Panc1 (cell line): ENCODE results near the gene ALDH1A3. TPM values are rescaled to one million over a fixed set of nuclear protein-coding genes. Genes with fewer than 3 reads are reported as not detected.

Experiments
- ATAC-seq: fragments of 200-7000 bp; cut with Tn5 transposase; 2 replicates; pipeline ENCODE4 v1.9.1; 2020; ENCODE audit warnings: mild to moderate bottlenecking, moderate library complexity
- BruUV-seq: library from RNA; stranded (reverse); fragments of 400-500 nt; replicated peaks from 2 replicates; lab custom pipeline; 2021; lab: Mats Ljungman, UMichigan
- CTCF ChIA-PET: fragments of 300-600 bp; sonication (Branson Sonifier 250); formaldehyde crosslinking; loops from one replicate; lab custom pipeline; 2022; ENCODE audit warnings: antibody characterized with exemption; lab: Charles Lee
- POLR2A ChIA-PET: fragments of 300-600 bp; sonication (Branson Sonifier 250); formaldehyde crosslinking; loops from one replicate; lab custom pipeline; 2022; ENCODE audit warnings: antibody characterized with exemption; lab: Charles Lee
- DNase-seq: peaks from one replicate; pipeline ENCODE4 v3.0.0-alpha.2; 2010; ENCODE audit warnings: low read depth, low spot score
- H3K27ac ChIP-seq: 2 replicates; pipeline ENCODE4 v1.5.1; 2011; ENCODE audit warnings: mild to moderate bottlenecking, low read length, inconsistent platforms
- H3K27me3 ChIP-seq: fragments of 200-500 bp; sonication (Bioruptor generic); 2 replicates; pipeline ENCODE4 v1.6.0; 2014; ENCODE audit warnings: low read length, inconsistent platforms; ENCODE audit not compliant: control insufficient read depth, insufficient read depth
- H3K36me3 ChIP-seq: fragments of 200-500 bp; sonication (Bioruptor generic); 2 replicates; pipeline ENCODE4 v1.5.1; 2014; ENCODE audit warnings: inconsistent platforms, mild to moderate bottlenecking, low read length, moderate library complexity; ENCODE audit not compliant: control insufficient read depth, insufficient read depth
- H3K4me1 ChIP-seq: 2 replicates; pipeline ENCODE4 v1.5.1; 2011; ENCODE audit warnings: inconsistent platforms, mild to moderate bottlenecking, low read length, moderate library complexity; ENCODE audit not compliant: control insufficient read depth, insufficient read depth
- H3K4me3 ChIP-seq, 2 experiments: 2 replicates each; pipeline ENCODE4 v1.5.1; 2011 to 2012; ENCODE audit warnings: low read depth in 2 of 2, low read length in 2 of 2, mild to moderate bottlenecking in 2 of 2, inconsistent platforms in 1 of 2, moderate library complexity in 1 of 2
- H3K9me3 ChIP-seq: fragments of 200-500 bp; sonication (Bioruptor generic); 2 replicates; pipeline ENCODE4 v1.5.1; 2014; ENCODE audit warnings: low read depth, mild to moderate bottlenecking, inconsistent platforms, low read length, moderate library complexity; ENCODE audit not compliant: control insufficient read depth, insufficient read depth
- POLR2AphosphoS5 ChIP-seq: IDR thresholded peaks from 2 replicates; pipeline ENCODE4 v1.6.1; 2012; ENCODE audit warnings: mild to moderate bottlenecking, low read depth, low read length, moderate library complexity
- SIN3A ChIP-seq: IDR thresholded peaks from 2 replicates; pipeline ENCODE4 v1.6.1; 2012; ENCODE audit warnings: low read depth, mild to moderate bottlenecking, low read length, moderate library complexity, borderline replicate concordance; ENCODE audit not compliant: insufficient read depth
- TCF7L2 ChIP-seq: IDR thresholded peaks from 2 replicates; pipeline ENCODE4 v1.6.1; 2011; ENCODE audit warnings: mild to moderate bottlenecking, low read depth, low read length, inconsistent platforms
- in situ Hi-C: cut with HindIII; loops from 2 replicates; pipeline ENCODE4 v1.10.0; 2016; ENCODE audit warnings: low sequenced_read_pairs, low pct_unique_long_range_greater_than_20kb
- intact Hi-C: fragments of 100-400 bp; cut with micrococcal nuclease; formaldehyde crosslinking; loops from one replicate; pipeline ENCODE4 v1.10.0; 2022; ENCODE audit not compliant: unreplicated experiment
- total RNA-seq: library from RNA; stranded (reverse); gene quantifications from one replicate; pipeline ENCODE4 v1.2.1, GENCODE V29; 2021; ENCODE audit not compliant: unreplicated experiment
- TF ChIP-seq, protein P1 (sequence below), 2 experiments: IDR thresholded peaks; 2 replicates each; pipeline ENCODE4 v1.6.1; 2011 to 2012; ENCODE audit warnings: low read depth in 2 of 2, control low read depth in 1 of 2, low read length in 1 of 2, mild to moderate bottlenecking in 1 of 2, moderate library complexity in 1 of 2; ENCODE audit not compliant: insufficient read depth in 1 of 2
- TF ChIP-seq, protein P2 (sequence below): fragments of 450-650 bp; IDR thresholded peaks from 2 replicates; pipeline ENCODE4 v1.5.1; 2017; ENCODE audit warnings: mild to moderate bottlenecking

Gene ALDH1A3
- total RNA-seq, 1 experiment from 2014 or later, result 143 TPM

DNA sequence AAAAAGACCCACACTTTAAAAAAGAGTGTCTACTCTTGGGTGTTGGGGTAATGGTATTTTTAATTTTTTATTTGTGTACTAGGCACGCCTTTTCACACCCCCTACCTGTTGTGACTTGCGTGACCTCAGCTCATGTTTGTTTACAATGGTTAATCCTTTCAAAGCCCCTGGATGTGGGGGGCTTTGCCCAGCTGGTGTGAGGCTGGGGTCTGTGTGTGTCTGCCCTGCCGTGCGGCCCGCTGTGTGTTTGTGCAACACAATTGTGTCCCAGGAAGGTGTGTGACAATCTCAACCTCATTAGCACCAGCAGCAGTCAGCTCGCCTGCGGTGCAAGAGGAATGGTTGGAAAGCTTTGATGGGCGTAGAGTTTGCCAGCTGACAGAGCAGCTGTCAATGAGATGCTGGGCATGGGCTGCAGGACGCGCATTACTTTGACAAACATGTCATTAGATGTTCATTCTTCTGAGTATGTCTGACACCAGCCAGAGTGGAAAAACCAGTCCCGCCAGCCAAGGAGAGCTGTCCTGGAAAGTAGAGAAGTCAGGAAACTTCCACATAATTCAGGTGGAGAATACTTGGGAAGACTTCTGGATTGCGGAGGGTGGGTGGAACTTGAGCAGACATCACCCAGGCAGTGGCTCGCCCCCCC, 49.1 kb downstream of the ALDH1A3 start:
- TF ChIP-seq, protein P1, sequence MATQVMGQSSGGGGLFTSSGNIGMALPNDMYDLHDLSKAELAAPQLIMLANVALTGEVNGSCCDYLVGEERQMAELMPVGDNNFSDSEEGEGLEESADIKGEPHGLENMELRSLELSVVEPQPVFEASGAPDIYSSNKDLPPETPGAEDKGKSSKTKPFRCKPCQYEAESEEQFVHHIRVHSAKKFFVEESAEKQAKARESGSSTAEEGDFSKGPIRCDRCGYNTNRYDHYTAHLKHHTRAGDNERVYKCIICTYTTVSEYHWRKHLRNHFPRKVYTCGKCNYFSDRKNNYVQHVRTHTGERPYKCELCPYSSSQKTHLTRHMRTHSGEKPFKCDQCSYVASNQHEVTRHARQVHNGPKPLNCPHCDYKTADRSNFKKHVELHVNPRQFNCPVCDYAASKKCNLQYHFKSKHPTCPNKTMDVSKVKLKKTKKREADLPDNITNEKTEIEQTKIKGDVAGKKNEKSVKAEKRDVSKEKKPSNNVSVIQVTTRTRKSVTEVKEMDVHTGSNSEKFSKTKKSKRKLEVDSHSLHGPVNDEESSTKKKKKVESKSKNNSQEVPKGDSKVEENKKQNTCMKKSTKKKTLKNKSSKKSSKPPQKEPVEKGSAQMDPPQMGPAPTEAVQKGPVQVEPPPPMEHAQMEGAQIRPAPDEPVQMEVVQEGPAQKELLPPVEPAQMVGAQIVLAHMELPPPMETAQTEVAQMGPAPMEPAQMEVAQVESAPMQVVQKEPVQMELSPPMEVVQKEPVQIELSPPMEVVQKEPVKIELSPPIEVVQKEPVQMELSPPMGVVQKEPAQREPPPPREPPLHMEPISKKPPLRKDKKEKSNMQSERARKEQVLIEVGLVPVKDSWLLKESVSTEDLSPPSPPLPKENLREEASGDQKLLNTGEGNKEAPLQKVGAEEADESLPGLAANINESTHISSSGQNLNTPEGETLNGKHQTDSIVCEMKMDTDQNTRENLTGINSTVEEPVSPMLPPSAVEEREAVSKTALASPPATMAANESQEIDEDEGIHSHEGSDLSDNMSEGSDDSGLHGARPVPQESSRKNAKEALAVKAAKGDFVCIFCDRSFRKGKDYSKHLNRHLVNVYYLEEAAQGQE (IDR thresholded peaks at IDR 0.05; ENCODE audit: insufficient read depth in 1 of 2, low read depth in 2 of 2, low read length in 1 of 2), result no peak
- TF ChIP-seq, protein P2, sequence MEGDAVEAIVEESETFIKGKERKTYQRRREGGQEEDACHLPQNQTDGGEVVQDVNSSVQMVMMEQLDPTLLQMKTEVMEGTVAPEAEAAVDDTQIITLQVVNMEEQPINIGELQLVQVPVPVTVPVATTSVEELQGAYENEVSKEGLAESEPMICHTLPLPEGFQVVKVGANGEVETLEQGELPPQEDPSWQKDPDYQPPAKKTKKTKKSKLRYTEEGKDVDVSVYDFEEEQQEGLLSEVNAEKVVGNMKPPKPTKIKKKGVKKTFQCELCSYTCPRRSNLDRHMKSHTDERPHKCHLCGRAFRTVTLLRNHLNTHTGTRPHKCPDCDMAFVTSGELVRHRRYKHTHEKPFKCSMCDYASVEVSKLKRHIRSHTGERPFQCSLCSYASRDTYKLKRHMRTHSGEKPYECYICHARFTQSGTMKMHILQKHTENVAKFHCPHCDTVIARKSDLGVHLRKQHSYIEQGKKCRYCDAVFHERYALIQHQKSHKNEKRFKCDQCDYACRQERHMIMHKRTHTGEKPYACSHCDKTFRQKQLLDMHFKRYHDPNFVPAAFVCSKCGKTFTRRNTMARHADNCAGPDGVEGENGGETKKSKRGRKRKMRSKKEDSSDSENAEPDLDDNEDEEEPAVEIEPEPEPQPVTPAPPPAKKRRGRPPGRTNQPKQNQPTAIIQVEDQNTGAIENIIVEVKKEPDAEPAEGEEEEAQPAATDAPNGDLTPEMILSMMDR, result no peak
- TF ChIP-seq TCF7L2, result no peak
- no peak; the same call in 1 of the 2 replicates for TF ChIP-seq POLR2AphosphoS5
- no peak for TF ChIP-seq SIN3A
- H3K36me3 ChIP-seq, result peaks cover 28% of the 10 kb centered on the region
- in situ Hi-C loops (no loop called here), intact Hi-C loops (no loop called here)
- H3K4me3 ChIP-seq, result no peak overlapping the region
- H3K4me1 ChIP-seq, result peaks cover 49% of the 10 kb centered on the region
- DNase-seq (no peak), ATAC-seq (no peak)
- BruUV-seq, result no TSS peak
- peak overlapping the region; percentile 87 for H3K27ac ChIP-seq
- POLR2A ChIA-PET, result interaction anchor here (1.1 kb wide), 1 partner anchor 31 kb away, joined by 3 read pairs; no protein-coding TSS in a partner anchor
- CTCF ChIA-PET, result no interaction called here
- H3K27me3 ChIP-seq, result no peaks in the 10 kb centered on the region
- no peaks in the 10 kb centered on the region for H3K9me3 ChIP-seq

DNA sequence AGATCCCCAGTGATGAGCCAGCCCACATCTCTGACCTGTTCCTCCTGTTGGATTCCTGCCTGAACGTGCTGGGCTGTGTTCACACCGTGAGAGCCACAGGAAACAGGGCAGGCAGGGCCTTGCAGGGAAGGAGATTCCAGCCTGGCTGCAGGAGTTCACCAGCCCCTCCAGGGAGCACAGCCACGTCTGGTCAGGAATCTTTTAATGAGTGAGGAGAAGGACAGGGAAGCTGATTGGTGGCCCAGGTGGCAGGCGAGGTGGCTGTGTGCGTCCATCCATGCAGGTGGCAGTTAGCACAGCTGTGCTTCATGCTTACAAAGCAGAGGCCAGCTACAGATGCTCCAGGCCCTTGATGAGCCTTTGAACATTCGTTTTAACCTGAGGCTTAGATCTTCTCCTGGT, 50.0 kb downstream of the ALDH1A3 start:
- no peak overlapping the region for H3K4me3 ChIP-seq
- H3K4me1 ChIP-seq, result peaks cover 49% of the 10 kb centered on the region
- no peaks in the 10 kb centered on the region for H3K9me3 ChIP-seq
- in situ Hi-C loops (no loop called here), intact Hi-C loops (no loop called here)
- peaks cover 30% of the 10 kb centered on the region for H3K36me3 ChIP-seq
- BruUV-seq, result no TSS peak
- ATAC-seq (peak; percentile 64), DNase-seq (no peak)
- POLR2A ChIA-PET, result interaction anchor here (1.0 kb wide), 1 partner anchor 11 kb away, joined by 3 read pairs; no protein-coding TSS in a partner anchor
- H3K27me3 ChIP-seq, result no peaks in the 10 kb centered on the region
- CTCF ChIA-PET, result no interaction called here
- TF ChIP-seq POLR2AphosphoS5, result peak; percentile 58; the same call in 1 of the 2 replicates
- TF ChIP-seq TCF7L2, result peak; percentile 62; the same call in 1 of the 2 replicates
- no peak for TF ChIP-seq SIN3A
- peak overlapping the region; percentile 87 for H3K27ac ChIP-seq

DNA sequence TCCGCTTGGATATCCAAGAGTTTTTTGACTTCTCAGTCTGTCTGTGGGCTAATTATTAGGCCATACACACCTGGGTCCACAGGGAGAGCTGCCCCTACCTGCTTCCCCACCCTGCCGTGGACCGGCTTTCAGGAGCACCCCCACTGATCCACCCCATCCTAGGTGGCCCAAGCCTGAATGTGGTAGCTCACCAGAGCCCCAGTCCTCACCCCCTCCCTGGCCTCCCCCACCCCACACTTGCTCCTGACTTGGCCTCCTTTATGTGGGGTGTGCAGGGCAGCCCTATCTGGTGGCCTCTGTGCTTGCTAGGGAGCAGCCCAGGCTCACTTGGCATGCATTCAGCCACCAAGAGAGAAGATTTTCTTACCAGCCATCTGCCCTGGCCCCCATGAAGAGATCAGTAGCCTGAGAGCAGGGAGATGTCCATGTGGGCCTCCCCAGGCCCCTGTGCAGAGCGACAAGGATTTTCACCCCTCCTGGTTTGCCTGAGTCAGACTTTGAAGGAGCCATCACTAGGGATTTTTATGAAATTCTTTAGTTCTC, 50.7 kb downstream of the ALDH1A3 start:
- no peak for TF ChIP-seq TCF7L2
- no peak for TF ChIP-seq POLR2AphosphoS5
- TF ChIP-seq, protein P1 (IDR thresholded peaks at IDR 0.05; ENCODE audit: insufficient read depth in 1 of 2, low read depth in 2 of 2, low read length in 1 of 2), result no peak
- no peak for TF ChIP-seq SIN3A
- TF ChIP-seq, protein P2, result no peak
- ATAC-seq, result peak; percentile 9
- CTCF ChIA-PET, result no interaction called here
- no peaks in the 10 kb centered on the region for H3K9me3 ChIP-seq
- no peak for DNase-seq
- in situ Hi-C loops, result no loop called here
- intact Hi-C loops, result no loop called here
- POLR2A ChIA-PET, result interaction anchor here (0.8 to 1.0 kb wide), 2 partner anchors 10 to 12 kb away, joined by 3 read pairs; no protein-coding TSS in a partner anchor
- no peak overlapping the region for H3K4me3 ChIP-seq
- H3K27me3 ChIP-seq, result no peaks in the 10 kb centered on the region
- peaks cover 46% of the 10 kb centered on the region for H3K4me1 ChIP-seq
- peak overlapping the region; percentile 87 for H3K27ac ChIP-seq
- peaks cover 23% of the 10 kb centered on the region for H3K36me3 ChIP-seq
- BruUV-seq, result no TSS peak
